GM12874 (cell line): ENCODE measurements around the gene CRK.

Experiments used
- TF ChIP-seq, protein P1 (sequence below): IDR thresholded peaks from 2 replicates; pipeline ENCODE4 v1.5.1; 2011; ENCODE audit warnings: low read depth, mild to moderate bottlenecking, control low read depth, low read length, moderate library complexity; ENCODE audit not compliant: insufficient read depth

The CRK gene

DNA sequence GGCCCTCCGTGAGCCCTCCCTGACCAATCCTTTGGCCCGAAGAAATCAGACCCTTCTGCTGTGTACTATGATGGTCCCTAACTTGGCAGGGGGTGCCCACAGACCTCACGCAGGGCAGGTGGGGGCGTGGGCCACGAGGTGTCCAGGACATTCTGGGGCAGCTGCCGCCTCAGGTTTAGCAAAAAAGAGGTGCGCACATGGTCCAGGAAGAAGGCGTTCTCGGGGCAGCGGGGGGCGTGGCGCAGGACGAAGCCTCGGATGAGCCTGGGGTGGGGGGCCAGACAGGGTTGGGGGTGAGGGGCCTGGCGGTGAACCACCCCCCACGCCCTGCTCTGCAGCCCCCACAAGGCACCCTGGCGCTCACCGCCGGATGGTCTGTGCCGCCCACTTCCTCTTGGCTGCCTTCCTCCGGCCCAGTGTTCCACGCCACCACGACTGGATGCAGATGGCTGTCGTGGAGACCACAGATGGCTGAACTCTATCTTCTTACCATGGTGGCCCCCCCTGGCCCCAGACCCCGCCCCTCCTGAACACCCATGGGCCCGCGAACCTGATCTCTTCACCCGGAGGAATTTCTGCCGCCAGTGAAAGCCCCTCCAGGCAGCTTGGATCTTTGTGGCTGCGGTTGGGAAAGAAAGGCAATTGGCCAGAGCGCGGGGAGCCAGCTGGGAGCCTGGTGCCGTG, 14.2 kb upstream of the CRK start:
- TF ChIP-seq, protein P1, sequence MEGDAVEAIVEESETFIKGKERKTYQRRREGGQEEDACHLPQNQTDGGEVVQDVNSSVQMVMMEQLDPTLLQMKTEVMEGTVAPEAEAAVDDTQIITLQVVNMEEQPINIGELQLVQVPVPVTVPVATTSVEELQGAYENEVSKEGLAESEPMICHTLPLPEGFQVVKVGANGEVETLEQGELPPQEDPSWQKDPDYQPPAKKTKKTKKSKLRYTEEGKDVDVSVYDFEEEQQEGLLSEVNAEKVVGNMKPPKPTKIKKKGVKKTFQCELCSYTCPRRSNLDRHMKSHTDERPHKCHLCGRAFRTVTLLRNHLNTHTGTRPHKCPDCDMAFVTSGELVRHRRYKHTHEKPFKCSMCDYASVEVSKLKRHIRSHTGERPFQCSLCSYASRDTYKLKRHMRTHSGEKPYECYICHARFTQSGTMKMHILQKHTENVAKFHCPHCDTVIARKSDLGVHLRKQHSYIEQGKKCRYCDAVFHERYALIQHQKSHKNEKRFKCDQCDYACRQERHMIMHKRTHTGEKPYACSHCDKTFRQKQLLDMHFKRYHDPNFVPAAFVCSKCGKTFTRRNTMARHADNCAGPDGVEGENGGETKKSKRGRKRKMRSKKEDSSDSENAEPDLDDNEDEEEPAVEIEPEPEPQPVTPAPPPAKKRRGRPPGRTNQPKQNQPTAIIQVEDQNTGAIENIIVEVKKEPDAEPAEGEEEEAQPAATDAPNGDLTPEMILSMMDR: no peak

DNA sequence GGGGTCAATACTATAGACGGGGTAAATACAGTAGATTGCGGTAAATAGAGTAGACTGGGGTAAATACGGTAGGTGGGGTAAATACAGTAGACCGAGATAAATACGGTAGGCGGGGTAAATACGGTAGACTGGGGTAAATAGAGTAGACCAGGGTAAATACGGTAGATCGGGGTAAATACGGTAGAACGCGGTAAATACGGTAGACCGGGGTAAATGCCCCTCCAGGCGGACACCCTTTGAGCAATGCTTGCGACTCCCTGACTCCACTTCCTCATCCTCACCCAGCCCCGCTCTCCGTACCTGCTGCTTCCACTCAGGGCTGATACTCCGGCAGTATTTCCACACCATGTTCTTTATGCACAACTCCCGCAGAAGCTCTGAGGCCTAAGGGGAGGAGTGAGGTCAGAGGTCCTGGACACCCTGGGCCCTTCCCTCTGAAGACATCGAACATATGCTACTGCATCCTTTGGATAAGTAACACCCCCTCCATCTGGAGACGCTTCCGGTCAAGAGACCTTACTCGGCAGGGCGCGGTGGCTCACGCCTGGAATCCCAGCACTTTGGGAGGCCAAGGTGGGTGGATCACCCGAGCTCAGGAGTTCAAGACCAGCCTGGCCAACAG, 13.3 kb upstream of the CRK start:
- TF ChIP-seq, protein P1: no peak

DNA sequence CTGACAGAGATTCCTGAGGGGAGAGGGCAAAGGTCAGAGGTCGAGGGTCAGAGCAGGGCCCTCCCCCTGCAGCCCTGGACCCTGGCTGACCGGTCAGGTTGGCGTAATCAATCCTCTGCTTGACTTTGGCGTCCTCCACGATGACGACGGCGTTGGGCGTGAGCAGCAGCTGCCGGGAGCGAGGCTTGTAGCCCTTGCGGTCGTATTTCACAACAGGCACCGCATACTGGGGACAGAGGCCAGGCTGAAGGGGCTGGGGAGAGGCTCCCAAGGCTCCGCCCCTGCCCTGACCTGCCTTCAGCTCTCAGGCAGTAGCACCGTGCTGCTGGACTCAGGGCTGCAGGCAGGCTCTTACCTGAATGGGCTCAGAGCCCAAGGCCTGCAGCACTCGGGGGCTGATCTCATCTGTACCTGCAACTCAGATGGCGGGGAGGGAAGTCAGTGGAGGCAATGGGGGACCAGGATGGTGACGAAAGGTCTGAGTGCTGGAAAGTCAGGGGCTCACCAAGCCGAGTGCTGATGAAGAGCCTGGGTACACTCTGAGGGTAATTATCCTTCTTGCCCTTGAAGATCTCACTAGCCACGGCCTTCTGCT, 12.0 kb upstream of the CRK start:
- TF ChIP-seq, protein P1: no peak

DNA sequence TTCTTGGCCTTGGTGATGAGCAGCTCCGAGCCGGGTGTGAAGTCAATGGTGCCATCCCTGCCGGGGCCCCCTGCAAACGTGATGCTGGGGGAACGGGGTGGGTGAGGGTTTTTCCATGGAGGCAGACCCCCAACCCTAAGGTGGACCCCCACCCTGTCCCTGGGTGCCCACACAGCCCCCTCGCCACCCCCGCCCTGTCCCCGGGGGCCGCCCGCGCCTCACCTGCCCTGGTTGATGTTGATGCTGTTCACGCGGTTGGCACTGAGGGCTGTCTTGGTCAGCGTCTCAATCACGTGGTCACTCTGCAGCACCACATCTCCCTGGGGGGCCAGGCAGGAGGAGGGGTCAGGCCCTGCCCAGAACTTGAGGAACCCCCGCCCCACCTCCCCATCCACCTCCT, 11.2 kb upstream of the CRK start:
- TF ChIP-seq, protein P1: no peak

DNA sequence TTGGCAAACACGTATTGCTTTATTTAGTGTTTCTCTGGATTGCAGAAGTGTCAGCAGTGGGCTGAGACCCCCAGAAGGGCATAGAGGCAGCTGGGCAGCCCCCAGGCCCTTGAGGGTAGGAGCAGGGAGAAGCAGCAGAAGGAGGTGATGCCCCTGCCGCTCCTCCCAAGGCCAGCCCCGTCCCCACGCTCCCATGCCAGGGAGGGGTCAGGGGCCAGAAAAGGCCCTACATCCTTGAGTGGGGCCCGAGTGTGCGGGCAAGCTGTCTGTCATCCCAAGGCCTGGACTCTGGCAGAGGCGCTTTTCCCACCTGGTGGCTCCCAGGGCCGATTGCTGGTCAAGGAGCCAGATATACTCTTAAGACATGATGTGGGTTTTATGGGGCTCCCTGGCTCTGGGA, 8.2 kb upstream of the CRK start:
- TF ChIP-seq, protein P1: no peak

DNA sequence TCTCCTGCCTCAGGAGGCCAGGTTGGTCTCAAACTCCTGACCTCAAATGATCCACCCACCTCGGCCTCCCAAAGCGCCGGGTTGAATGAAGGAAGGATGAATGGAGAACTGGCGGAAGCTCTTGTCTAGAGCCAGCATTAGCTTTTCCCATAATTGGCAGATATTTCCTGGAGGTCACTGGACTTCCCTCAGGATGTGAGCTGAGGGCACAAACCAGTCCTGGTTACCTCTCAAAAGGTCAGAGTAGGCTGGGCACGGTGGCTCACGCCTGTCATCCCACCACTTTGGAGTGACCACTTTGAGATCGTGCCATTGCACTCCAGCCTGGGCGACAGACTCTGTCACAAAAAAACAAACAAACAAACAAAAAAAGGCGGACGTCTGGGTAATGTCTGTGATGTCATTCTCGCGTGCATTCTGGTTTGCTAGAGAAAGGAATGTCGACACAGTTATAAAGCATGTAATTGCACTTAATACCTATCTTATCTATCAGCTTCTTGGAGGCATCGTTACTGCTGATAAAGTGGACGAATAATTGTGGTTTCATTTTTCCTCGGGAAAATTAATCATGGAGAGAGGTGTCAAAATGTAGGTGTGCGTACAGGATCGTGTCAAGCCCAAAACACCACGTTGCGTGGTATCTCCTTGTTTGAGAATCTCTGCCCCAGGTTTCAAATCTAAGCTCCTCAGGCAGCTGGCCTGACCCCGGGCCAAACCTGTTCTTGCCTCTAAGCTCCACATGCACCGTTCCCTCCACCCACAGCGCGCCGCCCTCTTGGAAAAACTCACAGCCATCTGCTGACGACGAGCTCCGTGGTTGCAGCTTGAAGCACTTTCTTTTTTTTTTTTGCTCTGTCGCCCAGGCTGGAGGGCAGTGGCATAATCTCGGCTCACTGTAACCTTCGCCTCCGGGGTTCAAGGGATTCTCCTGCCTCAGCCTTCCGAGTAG, 6.4 kb upstream of the CRK start:
- TF ChIP-seq, protein P1: no peak
